Stimulated activated CD8-positive, alpha-beta memory T cell treated with anti-CD3 and anti-CD28 coated beads, Interleukin-2, amount 100 ng/mL, for 48 hours (primary cell): ENCODE results near the gene EFCAB11.

Source experiments
- DNase-seq, 2 donors: peaks; one replicate each; pipeline ENCODE4 v3.0.0-alpha.2; 2020; ENCODE audit warnings: low read depth in 2 of 2

The EFCAB11 gene

DNA sequence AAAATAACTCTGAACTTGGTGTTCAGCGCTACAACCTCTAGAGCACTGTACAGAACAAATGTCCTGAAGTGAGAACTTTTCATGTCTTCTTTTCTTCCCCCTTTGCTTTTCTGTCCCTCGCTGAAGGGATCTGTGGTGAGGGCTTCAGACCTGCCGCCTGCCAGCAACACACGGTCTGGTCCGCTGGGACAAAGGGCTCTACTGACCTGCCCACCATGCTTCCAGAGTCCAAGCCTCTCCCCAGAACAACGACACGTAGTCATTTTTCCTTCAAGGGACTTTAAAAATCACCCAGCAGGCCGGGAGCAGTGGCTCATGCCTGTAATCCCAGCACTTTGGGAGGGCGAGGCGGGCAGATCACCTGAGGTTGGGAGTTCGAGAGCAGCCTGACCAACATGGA, 140.4 kb downstream of the EFCAB11 start:
- no peak for DNase-seq

DNA sequence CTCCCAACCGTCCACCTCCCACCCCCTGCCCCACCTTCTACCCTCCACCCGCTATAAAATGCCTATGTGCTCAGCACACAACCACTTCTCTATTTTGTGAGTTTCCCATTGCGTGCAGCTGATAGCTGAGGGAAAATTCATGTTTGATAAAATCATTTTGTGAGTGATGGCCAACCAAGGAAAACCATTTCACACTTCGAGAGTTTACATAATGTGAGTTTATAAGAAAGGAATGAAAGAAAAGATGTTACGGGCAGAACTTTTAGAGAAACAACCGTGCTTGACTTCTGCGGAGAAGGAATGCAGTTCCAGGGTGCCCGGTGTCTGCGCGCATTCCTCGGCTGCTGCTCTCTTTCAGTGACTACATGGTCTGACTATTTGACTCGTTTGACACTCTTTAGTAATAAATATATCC, 140.9 kb downstream of the EFCAB11 start:
- no peak for DNase-seq

DNA sequence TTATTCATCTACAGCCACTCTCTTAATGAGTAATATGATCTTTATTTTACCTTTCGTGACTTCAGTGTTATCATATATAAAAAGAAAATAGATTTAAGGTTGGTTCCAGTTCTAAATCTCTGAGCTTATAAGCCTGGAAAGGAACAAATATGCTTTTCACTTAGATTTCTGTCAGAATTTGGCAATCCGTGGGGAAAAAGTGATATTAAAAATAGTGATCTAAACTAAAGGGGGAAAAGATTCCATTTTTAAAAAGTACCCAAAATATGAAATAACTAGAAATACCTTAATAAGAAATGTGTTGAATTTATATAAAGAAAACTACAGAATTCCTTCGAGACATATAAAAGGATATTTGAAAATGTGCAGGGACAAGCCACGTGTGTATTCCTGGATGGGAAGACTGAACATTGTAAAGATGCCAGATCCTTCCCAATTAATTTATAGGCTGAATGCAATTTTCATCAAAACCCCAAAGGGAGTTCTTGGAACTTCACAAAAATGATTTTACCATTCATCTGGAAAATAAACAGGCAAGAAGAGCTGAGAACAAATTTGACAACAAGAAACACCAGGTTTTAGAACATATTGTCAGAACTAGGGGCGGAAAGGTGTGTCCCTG, 142.5 kb downstream of the EFCAB11 start:
- DNase-seq: no peak

DNA sequence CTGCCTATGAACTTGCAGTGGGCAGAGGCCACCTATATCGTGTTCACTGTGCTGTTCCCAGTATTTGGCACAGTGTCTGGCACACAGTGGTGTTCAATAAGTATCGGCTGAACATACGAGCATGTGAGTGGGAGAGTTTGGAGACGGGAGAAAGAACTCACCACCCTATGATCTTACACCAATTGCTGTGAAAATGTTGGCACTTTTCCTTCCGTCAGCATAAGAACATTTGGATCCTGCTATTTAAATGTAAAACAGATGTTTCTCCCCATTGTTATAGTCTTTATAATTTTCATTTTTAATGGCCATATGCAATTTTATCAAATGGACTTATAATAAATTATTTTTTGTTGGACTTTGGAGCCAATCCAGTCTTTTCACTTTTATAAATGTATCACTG, 144.4 kb downstream of the EFCAB11 start:
- no peak for DNase-seq

DNA sequence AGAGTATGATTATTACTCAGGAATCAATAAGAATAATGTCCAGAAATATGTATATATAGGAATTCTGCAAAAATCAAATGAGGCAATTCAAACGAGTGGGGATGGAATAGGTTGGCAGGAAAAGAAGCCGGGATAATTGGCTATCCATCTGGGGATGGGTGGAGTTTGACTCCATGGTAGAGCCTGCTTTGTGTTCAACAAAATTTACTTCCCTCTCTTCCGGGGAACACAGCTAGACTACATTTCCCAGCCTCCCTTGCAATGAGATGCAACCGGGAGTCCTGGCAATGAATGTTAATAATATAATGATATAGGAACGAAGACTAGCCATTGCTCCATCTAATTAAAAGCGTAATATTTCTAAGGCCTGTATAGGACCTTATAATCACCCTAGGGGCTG, 146.6 kb downstream of the EFCAB11 start:
- no peak for DNase-seq

DNA sequence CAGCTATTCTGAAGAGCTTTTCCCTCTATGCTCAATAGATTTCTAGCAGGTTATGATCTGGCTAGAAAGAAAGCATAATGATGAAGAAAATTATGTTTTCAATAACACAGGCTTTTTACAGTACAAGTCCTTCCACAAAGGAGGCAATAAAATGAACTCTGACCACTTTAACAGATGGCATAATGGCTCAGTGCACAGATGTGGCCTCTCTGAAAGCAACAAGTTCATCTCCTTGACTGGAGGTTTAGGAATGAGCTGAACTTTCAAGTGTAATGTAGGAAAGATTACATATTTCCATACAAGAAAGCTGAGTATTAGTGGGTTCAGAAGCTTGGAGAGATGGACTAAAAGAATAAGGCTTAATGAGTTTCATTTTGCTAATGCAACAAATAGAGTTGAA, 147.4 kb downstream of the EFCAB11 start:
- no peak for DNase-seq

DNA sequence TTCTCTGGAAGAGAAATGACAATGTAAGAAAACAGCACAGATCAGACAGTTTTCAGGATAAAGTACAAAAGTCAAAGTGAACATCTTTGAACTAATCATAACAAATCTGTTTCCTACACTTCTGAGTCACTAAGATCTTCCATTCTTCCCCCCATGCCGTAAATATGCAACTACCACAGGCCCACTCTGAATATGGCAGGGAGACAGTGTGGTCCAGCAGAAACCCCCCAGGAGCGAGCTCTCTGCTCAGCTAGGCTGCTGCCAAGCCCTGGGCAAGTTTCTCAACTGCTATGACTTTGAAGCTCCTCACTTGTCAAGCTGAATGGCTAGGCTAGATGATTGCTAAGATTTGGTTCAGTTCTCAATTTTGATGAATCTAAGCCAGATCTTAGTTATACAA, 148.1 kb downstream of the EFCAB11 start:
- no peak for DNase-seq

DNA sequence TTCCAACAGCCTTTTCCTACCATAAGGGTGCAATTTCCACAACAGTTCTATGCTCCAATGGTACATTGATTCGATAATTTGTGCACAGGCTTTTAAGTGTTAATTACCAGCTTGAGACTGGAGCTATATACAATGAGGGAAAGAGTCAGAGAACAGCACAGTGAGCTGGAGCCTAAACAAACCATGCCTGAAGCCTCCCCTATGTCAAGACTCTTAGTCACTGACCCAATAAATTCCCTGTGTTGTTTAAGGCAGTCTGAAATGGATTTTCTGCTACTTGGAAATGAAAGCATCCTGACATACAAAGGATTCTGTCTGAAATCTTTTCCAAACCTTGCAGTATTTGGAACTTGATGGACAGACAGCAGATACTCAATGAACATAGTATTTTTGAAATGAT, 149.0 kb downstream of the EFCAB11 start:
- no peak for DNase-seq

DNA sequence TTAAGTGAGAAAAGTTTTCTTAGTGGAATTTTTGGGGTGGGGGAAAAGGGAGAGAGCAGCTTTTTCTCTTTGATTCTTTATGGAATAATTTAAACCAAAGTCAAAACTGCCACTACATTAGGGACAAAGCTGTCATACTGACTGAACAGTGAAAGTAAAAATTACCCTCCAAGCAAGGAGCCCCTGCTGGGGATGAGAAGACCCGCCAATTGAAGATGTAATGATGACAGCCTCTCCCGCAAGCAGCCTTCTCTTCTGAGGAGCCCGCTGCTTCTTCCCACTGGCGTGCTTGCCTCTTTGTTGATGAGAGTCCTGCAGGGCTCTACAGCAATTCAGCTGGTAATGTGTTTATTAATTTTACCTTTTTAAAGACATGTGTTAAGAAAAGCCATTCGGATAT, 151.0 kb downstream of the EFCAB11 start:
- no peak for DNase-seq

DNA sequence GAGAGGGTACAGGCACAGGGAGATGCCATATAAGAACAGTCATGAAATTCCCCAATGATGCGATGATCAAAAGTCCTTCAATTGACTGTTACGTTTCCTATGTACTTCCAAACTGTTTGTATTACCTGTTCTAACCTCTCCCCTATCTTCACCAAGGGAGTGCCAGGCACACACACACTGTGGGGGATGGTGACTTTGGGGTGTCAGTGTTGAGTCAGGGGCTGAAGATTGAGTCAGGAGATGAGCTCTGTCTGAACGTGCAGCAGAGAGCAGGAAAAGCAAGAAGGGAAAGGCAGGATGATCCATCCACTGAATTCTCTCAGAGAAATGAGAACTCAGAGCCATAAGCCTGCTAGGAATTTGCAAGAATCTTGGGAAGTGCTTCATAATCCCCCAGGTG, 153.4 kb downstream of the EFCAB11 start:
- DNase-seq: no peak

DNA sequence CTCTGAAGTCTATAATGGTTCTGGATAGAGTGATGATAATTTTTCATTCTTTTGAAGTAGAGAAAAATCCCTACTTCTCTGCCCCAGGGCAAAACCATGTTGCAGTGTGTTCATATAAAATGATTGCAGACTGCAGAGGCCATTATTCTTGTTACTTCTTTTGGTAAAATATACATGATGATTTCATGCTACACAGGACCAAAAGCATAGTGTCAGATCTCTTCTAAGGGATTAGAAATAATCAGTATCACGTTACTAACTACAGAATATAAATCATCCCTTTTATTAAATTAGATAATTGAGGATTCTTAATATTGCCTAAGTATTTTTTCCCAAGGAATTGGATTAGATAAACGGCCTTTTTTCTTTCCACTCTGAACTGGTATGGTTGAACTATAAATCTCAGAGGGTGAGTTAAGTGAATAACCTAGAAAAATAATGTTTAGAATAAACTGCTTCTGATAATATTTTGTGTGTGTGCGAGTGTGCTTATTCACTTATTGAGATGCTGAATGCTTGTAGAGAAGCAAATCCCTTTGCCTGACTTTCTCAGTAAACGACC, 156.2 kb downstream of the EFCAB11 start:
- no peak for DNase-seq

DNA sequence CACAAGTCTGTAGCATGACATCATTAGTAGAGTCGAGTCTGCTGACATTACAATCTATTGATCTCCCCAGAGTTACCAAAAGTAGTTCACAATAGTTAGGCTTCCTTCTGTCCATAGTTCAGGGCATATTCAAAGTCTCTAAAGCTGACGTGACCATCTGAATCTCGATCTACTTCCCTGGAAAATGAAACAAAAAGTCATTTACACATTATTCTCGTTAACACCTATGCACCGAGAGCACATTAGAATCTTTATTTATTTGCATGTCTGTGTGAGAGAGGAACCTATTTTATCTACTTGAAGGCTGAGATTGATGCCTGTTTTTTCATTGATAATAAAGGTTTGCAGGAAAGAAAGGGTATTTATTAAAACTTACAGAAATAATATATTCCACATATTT, 157.4 kb downstream of the EFCAB11 start:
- no peak for DNase-seq

DNA sequence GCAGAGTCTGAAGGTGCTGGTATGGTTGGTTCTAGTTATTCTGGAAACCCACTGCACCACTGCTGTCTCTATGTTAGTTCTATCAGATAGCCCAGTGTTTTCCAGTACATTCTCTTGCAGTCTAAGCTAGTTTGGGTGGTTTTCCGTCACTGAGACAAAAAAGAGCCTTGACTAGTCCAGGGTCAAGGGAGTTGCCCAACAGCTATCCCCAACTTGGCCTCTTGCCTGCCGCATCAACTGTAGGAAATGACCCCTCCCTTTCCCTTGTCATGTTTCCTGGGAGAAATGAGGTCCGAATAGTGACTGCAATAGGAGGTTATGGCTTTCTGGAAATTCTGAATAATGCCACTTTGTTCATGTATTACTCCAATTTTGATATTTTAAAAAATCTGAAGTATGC, 160.4 kb downstream of the EFCAB11 start:
- no peak for DNase-seq

DNA sequence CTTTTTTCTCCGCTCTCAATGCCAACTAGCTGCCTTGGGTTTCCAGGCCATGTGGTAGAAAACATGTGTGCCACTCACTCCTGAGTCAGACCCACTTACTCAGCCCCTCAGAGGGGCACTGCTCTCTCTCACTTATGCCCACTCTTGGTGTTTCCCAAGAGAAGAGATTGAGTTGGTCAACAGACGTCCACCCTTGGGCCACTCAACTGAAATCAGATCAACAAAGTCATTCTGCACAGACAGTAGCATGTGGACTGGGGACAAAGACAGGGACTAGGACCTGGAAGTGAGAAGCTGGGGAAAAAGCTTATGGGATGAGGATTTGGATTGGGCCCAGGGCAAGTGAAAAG, 161.2 kb downstream of the EFCAB11 start:
- DNase-seq: no peak

DNA sequence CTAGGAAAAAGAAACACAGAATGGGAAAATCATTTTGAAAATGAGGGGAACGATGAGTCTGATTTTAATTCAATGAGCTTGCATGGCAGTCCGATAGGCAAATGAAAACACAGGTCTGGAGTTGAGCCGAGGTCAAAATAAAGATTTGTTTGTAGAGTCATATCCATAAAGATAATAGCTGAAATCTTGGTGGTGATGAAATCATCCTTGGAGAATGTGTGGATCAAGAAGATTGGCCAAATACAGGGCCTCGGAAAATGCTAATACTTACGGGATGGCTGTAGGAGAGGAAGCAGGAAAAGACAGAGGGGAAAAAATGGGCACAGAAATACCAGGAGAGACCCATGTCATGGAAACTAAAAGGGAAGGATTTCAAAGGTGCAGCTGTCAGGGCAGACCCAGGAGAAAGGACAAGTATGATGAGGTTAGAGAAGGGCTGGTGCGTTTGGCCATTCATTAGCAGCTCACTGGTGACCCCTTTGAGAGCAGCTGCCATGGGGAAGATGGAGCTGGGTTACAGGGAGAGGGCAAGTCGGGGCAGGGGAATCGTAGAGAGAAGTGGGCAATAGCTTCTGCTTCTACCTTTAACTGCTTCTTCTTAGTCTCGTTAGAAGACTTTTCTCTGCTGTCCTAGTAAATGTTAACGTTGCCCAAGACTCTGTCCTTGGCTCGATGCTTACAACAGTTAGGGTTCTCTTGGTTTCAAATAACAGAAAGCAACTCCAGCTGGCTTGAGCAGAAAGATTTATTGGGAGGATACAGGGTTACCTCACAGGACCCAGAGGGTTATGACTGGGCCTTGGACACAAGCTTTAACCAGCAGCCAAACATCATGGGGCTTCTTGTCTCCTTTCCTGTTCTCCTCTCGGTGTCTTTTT, 161.8 kb downstream of the EFCAB11 start:
- no peak for DNase-seq

DNA sequence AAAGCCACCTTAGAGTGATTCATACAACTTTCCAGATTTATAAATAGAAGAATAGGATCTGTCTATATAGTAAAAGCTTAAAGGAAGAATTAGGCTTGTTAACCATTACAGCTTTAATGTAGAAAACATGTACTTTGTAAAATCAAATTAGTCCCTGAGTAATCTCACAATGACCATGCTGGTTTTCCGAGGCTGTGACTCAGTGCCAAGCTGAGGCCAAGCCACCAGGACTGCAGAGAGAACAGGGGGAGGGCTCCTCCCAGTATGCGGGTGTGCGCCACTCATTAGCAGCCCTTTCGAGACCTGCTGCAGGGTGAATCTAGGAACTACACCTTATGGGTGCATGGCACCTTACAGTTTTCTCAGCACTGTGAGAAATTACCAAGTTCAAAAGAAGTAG, 167.0 kb downstream of the EFCAB11 start:
- DNase-seq: no peak

DNA sequence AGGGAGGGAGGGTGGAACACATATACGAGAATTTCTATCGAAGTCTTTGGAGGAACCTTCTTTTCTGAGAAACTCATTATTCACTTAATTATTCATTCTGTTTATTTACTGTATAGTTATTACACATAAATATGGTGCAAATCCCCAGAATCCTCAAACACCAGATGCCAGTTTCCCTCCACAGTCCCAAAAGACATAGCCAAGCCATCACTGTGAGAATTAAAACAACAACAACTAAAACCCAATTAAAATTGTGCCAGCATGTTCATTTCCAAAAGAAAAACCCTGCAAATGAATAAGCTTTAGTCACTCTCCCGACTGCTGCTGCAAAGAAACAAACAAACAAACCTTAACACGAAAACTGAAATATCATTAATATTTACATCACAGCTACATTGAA, 173.5 kb downstream of the EFCAB11 start:
- DNase-seq: no peak

DNA sequence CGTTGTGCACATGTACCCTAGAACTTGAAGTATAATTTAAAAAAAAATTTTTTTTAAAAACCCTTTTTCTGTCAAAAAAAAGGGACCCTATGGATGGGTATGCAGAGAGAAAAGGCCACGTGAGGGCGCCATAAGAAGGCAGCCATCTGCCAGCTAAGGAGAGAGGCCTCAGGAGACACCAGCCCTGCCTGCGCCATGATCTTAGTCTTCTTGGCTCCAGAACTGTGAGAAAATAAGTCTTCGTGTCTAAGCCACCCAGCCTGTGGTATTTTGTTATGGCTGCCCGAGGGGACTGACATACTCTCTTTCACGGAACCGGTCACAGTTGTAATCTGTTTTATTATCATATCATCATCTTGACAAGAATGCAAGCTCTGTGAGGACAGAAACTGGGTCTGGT, 174.8 kb downstream of the EFCAB11 start:
- no peak for DNase-seq

DNA sequence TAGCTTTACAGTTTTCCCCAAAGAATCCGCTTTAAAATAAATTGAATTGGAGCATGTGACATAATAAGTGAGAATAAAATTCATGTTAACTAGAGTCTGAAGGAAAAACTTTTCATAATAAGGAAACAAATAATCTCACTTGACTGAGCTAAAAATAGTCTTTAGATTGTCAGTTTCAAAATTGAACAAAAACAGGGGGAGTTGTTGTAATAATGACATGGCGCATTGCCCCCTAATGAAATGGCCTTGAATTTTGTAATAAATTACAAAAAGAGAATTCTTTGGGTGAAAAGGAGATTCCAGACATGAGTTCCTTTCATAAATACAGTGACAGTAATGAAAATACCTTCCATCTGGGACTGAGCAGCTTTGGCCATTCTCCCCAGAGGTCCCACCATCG, 178.6 kb downstream of the EFCAB11 start:
- DNase-seq: no peak

DNA sequence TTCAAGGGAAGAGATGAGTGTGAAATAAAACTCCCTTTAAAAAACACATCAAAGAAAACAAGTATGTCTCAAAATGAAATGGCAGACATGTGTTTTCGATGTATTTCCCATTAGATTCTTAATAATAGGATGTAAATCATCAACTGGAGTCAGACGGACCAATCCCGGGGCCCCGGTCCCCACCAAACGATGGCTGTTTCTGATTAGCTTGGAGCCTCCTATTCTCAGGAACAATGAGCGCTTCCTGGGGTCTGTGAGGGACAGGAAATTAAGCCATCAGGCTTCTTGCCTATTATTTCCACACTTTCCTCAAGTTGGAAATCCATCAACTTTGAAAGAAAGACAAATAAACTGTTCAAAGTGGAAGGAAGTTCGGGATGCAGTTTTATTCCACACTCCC, 179.4 kb downstream of the EFCAB11 start:
- DNase-seq: no peak

DNA sequence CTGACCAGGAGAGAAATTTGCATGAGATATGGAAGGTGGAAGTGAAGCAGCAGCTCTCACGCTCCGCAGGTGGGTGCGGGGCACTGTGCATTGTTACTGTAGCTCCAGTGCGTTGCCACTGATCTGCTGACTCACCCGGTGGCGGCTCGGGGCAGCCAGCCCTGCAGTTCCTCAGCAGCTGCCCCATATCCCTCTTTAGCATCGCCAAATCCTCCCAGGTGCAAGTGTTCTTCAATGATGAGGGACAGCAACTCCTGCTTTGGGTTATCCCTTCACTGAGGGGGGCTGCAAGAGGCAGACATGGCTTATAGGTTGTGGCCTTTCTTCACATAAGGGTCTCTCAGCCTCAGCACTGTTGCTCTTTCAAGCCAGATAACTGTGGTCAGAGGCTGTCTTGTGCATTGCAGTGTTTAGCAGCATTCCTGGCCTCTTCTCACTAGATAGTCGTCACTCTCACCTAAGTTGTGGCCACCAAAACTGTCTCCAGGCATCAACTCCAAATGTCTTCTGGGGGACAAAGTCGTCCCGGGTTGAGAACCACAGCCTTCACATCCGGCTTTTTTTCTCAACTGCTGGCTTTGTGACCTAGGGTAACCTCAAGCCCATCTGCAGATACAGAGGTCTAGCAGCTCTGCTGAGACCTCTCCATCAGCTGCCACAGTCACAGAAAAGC, 180.8 kb downstream of the EFCAB11 start:
- DNase-seq: peak; percentile 32 to 46

DNA sequence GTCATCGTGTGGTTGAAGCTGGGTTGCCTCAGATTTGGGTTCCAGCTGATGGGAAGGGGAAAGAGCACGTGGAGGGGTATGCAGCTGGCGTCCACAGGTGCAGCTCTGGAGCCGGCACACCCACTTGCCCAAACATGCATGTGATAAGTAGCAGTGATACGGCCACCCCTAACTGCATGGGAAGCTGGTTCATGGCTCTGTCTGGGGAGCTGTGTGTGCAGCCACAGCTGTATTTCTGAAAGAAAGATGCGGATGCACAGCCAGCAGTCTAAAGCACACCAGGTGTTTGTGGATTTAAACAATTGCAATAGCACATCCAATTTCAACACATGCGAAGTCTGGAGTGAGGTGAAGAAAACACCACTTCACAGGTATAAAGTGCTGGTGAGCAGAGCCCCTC, 181.4 kb downstream of the EFCAB11 start:
- no peak for DNase-seq

DNA sequence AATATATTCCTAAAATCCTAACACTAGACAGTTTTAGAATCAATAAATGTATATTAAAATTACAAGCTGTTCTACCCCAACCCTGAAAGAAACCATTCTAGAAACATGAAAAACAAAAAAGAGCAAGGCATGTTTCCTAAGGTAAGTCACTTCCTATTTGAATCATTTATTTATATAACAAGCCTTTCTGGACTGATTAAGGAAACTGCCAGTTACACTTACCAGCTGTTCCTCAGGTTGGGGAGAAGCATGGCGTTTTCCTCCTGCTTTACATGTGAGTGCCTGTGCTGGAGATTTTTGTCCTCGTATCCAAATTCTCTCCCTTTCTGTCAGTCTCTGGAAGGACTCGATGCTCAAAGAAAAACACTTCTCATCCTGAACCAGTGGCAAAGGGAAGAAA, 183.3 kb downstream of the EFCAB11 start:
- DNase-seq: no peak
